SK-N-SH (cell line): Measurements from ENCODE around the gene TMEM164. TPM values are rescaled to one million over a fixed set of nuclear protein-coding genes. Genes with fewer than 3 reads are reported as not detected.

Experiments used
- CTCF ChIA-PET: fragments of 300-600, 350-600 bp; formaldehyde crosslinking; extraction: SDS; loops from one replicate; lab custom pipeline; 2021; lab: Yijun Ruan, JAX
- POLR2A ChIA-PET: fragments of 350-600 bp; sonication (Branson Sonifier 250); formaldehyde crosslinking; extraction: SDS; loops from one replicate; lab custom pipeline; 2020; ENCODE audit warnings: antibody characterized with exemption, inconsistent platforms; lab: Yijun Ruan, JAX
- DNase-seq: peaks from one replicate; pipeline ENCODE4 v3.0.0; 2012
- H2AFZ ChIP-seq: fragments of 200-600 bp; sonication (generic); 2 replicates; pipeline ENCODE4 v1.8.1; 2016; ENCODE audit warnings: antibody characterized with exemption, mild to moderate bottlenecking, low read depth
- H3F3A ChIP-seq: fragments of 200-600 bp; sonication (generic); replicated peaks from 2 replicates; pipeline ENCODE3; 2016; ENCODE audit warnings: antibody characterized with exemption, mild to moderate bottlenecking; ENCODE audit not compliant: insufficient read depth
- H3K27ac ChIP-seq, 2 experiments: fragments of 200-500 bp in 1 of 2; fragments of 200-600 bp in 1 of 2; sonication (Bioruptor generic) in 1 of 2; sonication (generic), shearing (Covaris generic) in 1 of 2; 2 replicates each; pipeline versions ENCODE4 v1.5.1 to v1.6.1; 2014 to 2016; ENCODE audit warnings: low read depth in 2 of 2, inconsistent platforms in 1 of 2, low read length in 1 of 2, mild to moderate bottlenecking in 1 of 2, mixed read lengths in 1 of 2
- H3K27me3 ChIP-seq: fragments of 200-600 bp; sonication (generic), shearing (Covaris generic); 2 replicates; pipeline ENCODE4 v1.6.1; 2016; ENCODE audit warnings: mixed run types; ENCODE audit not compliant: insufficient read depth
- H3K36me3 ChIP-seq, 2 experiments: fragments of 200-500 bp in 1 of 2; fragments of 200-600 bp in 1 of 2; sonication (Bioruptor generic) in 1 of 2; sonication (generic) in 1 of 2; replicated peaks in 1 of 2; 2 replicates each; pipeline versions ENCODE3 to v1.5.1; 2014 to 2016; ENCODE audit warnings: low read length in 1 of 2, mild to moderate bottlenecking in 1 of 2; ENCODE audit not compliant: insufficient read depth in 2 of 2, control insufficient read depth in 1 of 2
- H3K4me1 ChIP-seq, 2 experiments: fragments of 200-500 bp in 1 of 2; fragments of 200-600 bp in 1 of 2; sonication (Bioruptor generic) in 1 of 2; sonication (generic), shearing (Covaris generic) in 1 of 2; 2 replicates each; pipeline versions ENCODE4 v1.5.1 to v1.6.1; 2014 to 2016; ENCODE audit warnings: low read depth in 1 of 2, low read length in 1 of 2, mixed run types in 1 of 2; ENCODE audit not compliant: insufficient read depth in 2 of 2, control insufficient read depth in 1 of 2
- H3K4me2 ChIP-seq: fragments of 200-600 bp; sonication (generic), shearing (Covaris generic); 2 replicates; pipeline ENCODE4 v1.6.1; 2017; ENCODE audit warnings: mixed run types
- H3K4me3 ChIP-seq, 2 experiments: fragments of 200-500 bp in 1 of 2; fragments of 200-600 bp in 1 of 2; sonication (Bioruptor generic) in 1 of 2; sonication (generic), shearing (Covaris generic) in 1 of 2; 2 replicates each; pipeline versions ENCODE4 v1.5.1 to v1.8.1; 2014 to 2016; ENCODE audit warnings: low read depth in 2 of 2, inconsistent platforms in 1 of 2, low read length in 1 of 2, mild to moderate bottlenecking in 1 of 2, mixed read lengths in 1 of 2, moderate library complexity in 1 of 2
- H3K79me2 ChIP-seq: fragments of 200-600 bp; sonication (generic); 2 replicates; pipeline ENCODE4 v1.8.1; 2017; ENCODE audit warnings: mild to moderate bottlenecking; ENCODE audit not compliant: insufficient read depth
- H3K9ac ChIP-seq: fragments of 200-600 bp; sonication (generic); 2 replicates; pipeline ENCODE4 v1.6.1; 2017; ENCODE audit warnings: mixed run types
- H3K9me2 ChIP-seq: fragments of 200-600 bp; sonication (generic); 2 replicates; pipeline ENCODE4 v1.6.1; 2017; ENCODE audit warnings: mixed run types
- H3K9me3 ChIP-seq: fragments of 200-600 bp; sonication (generic); 2 replicates; pipeline ENCODE4 v1.6.1; 2017; ENCODE audit warnings: mixed run types, mild to moderate bottlenecking, moderate library complexity
- H4K20me1 ChIP-seq: fragments of 200-600 bp; sonication (generic); 2 replicates; pipeline ENCODE4 v1.6.1; 2017; ENCODE audit warnings: mild to moderate bottlenecking, mixed run types; ENCODE audit not compliant: insufficient read depth
- EZH2phosphoT487 ChIP-seq: fragments of 200-600 bp; sonication (generic); IDR thresholded peaks from 2 replicates; pipeline ENCODE4 v1.6.1; 2017; ENCODE audit warnings: low read depth, mixed run types, mild to moderate bottlenecking, antibody characterized with exemption, moderate library complexity, borderline replicate concordance
- FOSL2 ChIP-seq: IDR thresholded peaks from 2 replicates; pipeline ENCODE4 v1.4.0; 2012; ENCODE audit warnings: low read depth, mild to moderate bottlenecking, moderate library complexity, borderline replicate concordance
- FOXM1 ChIP-seq: IDR thresholded peaks from 2 replicates; pipeline ENCODE4 v1.4.0; 2012; ENCODE audit warnings: low read depth, mild to moderate bottlenecking
- GABPA ChIP-seq: IDR thresholded peaks from 2 replicates; pipeline ENCODE4 v1.4.0; 2012; ENCODE audit warnings: low read depth, mild to moderate bottlenecking
- JUND ChIP-seq: IDR thresholded peaks from 2 replicates; pipeline ENCODE4 v1.4.0; 2012
- MEF2A ChIP-seq: IDR thresholded peaks from 2 replicates; pipeline ENCODE4 v1.4.0; 2012; ENCODE audit warnings: low read depth, borderline replicate concordance
- NRF1 ChIP-seq: IDR thresholded peaks from 2 replicates; pipeline ENCODE4 v1.6.1; 2012; ENCODE audit warnings: low read depth, mild to moderate bottlenecking, low read length
- POLR2AphosphoS5 ChIP-seq: IDR thresholded peaks from 2 replicates; pipeline ENCODE4 v1.6.1; 2012; ENCODE audit warnings: low read depth, low read length
- RFX5 ChIP-seq: IDR thresholded peaks from 2 replicates; pipeline ENCODE4 v1.6.1; 2012; ENCODE audit warnings: mild to moderate bottlenecking, improper control_type of control experiment, low read length
- TCF12 ChIP-seq: IDR thresholded peaks from 2 replicates; pipeline ENCODE4 v1.4.0; 2012
- WGBS: methylation state at CpG from one replicate; pipeline ENCODE4 v1.1.6; 2017; ENCODE audit warnings: low lambda C conversion rate; 5-methylcytosine and 5-hydroxymethylcytosine counted together
- polyA plus RNA-seq, 3 experiments: library from polyadenylated mRNA; depleted of rRNA; stranded (reverse); fragments of >200 nt; gene quantifications; 2 replicates each; pipeline ENCODE4 v1.2.3, GENCODE V29; 2012
- small RNA-seq, 7 experiments: library from RNA; depleted of rRNA; stranded (forward); fragments of <200 nt; gene quantifications; one replicate each; pipeline ENCODE3, GENCODE V24; 2012
- TF ChIP-seq, protein P1 (sequence below): fragments of 150-350 bp; IDR thresholded peaks from 2 replicates; pipeline ENCODE4 v1.6.1; 2016; ENCODE audit warnings: mild to moderate bottlenecking, low read depth, low read length
- TF ChIP-seq, protein P2 (sequence below): IDR thresholded peaks from 2 replicates; pipeline ENCODE4; 2012
- TF ChIP-seq, protein P3 (sequence below): fragments of 150-350 bp; IDR thresholded peaks from 2 replicates; pipeline ENCODE4 v1.6.1; 2017; ENCODE audit warnings: antibody characterized with exemption, low read length, low read depth, borderline replicate concordance

The TMEM164 gene
- polyA plus RNA-seq, 1 of the 3 experiments (the other 2 are of a cell fraction): 11.9 TPM

DNA sequence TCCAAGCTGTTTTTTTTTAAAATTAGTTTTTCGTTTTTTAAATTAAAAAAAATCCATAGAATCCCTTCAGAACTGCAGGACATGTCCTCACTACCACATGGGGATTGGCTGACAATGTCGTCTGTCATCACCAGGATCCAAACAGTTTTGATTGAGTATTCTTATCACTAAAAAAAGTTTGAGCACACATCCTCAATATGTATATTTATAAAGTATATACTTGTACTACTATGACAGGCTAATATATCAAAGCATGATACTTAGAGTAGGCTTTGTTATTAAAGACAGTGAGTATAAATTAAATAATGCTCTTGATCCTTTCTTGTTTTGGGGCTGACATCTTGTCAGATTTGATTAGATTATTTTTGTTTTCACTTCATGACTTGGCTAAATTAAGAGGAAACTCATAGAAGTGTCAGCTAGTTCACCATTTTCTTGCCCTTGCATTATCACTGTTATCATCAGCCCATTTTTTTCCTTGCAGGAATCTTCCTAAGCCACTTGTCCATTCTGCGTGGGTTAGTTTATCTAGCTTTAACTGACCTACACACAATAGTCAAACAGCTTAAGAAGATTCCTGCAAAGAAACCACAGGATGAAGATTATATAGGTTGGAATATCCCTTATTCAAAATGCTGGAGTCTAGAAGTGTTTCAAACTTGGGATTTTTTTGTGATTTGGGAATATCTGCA lies 222.2 kb downstream of the TMEM164 start:
- WGBS: 38% methylated on average over 3 of the region's 3 CpGs
- no peak for DNase-seq
- ChIA-PET CTCF (interaction anchor here (1.9 kb wide), 1 partner anchor 79 kb away, joined by 4 read pairs; no protein-coding TSS in a partner anchor), POLR2A (no interaction called here)
- Histone ChIP-seq H3K36me3 (no peaks in the 10 kb centered on the region), H3K4me3 (no peak overlapping the region), H3F3A (peaks cover 9% of the 10 kb centered on the region), H3K9me2 (no peaks in the 10 kb centered on the region; the same call in 1 of the 2 replicates), H3K27ac (no peak overlapping the region), H3K79me2 (no peaks in the 10 kb centered on the region), H3K4me1 (peaks cover 6 to 13% of the 10 kb centered on the region in 2 experiments; a peak in 3 of 4 replicates), H3K9ac (no peak overlapping the region), H3K27me3 (no peaks in the 10 kb centered on the region), H4K20me1 (no peaks in the 10 kb centered on the region), H3K9me3 (no peaks in the 10 kb centered on the region), H3K4me2 (no peak overlapping the region), H2AFZ (no peak overlapping the region)
- TF ChIP-seq JUND (no peak), FOXM1 (no peak), MEF2A (no peak), TCF12 (no peak), RFX5 (no peak), GABPA (no peak), NRF1 (no peak)
- TF ChIP-seq, protein P1, sequence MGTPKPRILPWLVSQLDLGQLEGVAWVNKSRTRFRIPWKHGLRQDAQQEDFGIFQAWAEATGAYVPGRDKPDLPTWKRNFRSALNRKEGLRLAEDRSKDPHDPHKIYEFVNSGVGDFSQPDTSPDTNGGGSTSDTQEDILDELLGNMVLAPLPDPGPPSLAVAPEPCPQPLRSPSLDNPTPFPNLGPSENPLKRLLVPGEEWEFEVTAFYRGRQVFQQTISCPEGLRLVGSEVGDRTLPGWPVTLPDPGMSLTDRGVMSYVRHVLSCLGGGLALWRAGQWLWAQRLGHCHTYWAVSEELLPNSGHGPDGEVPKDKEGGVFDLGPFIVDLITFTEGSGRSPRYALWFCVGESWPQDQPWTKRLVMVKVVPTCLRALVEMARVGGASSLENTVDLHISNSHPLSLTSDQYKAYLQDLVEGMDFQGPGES: no peak
- TF ChIP-seq, protein P2, sequence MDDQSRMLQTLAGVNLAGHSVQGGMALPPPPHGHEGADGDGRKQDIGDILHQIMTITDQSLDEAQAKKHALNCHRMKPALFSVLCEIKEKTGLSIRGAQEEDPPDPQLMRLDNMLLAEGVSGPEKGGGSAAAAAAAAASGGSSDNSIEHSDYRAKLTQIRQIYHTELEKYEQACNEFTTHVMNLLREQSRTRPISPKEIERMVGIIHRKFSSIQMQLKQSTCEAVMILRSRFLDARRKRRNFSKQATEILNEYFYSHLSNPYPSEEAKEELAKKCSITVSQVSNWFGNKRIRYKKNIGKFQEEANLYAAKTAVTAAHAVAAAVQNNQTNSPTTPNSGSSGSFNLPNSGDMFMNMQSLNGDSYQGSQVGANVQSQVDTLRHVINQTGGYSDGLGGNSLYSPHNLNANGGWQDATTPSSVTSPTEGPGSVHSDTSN: no peak
- TF ChIP-seq, protein P3, sequence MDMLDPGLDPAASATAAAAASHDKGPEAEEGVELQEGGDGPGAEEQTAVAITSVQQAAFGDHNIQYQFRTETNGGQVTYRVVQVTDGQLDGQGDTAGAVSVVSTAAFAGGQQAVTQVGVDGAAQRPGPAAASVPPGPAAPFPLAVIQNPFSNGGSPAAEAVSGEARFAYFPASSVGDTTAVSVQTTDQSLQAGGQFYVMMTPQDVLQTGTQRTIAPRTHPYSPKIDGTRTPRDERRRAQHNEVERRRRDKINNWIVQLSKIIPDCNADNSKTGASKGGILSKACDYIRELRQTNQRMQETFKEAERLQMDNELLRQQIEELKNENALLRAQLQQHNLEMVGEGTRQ: no peak

DNA sequence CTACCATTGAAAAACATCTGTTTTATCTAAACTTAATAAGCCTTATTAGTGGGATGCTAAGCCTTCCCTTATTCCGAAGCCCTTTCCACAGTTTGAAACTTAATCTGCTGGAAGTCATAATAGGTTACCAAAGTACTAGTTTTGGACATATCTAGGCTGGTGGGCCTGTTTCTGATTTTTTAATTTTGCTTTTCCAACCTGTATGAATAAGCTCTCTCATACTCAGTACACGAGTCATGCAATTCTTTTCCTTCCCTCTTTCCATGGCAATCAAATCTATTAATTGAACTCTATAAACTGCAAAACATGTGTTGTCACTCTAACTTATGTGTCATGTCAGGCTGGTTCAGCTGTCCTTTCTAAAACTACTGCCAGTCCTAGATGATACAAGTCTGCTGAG lies 224.0 kb downstream of the TMEM164 start:
- Histone ChIP-seq H3F3A (peaks cover 3% of the 10 kb centered on the region), H3K79me2 (no peaks in the 10 kb centered on the region), H3K9me2 (no peaks in the 10 kb centered on the region; the same call in 1 of the 2 replicates), H3K4me3 (no peak overlapping the region), H3K9me3 (no peaks in the 10 kb centered on the region), H3K27me3 (no peaks in the 10 kb centered on the region), H4K20me1 (no peaks in the 10 kb centered on the region), H3K36me3 (no peaks in the 10 kb centered on the region), H3K27ac (peak overlapping the region in 1 of 2 experiments; percentile 22; a peak in 1 of 4 replicates), H3K9ac (no peak overlapping the region), H2AFZ (no peak overlapping the region), H3K4me2 (no peak overlapping the region), H3K4me1 (peaks cover 3 to 13% of the 10 kb centered on the region in 2 experiments; a peak in 2 of 4 replicates)
- POLR2A ChIA-PET: no interaction called here
- peak; percentile 8; the same call in 1 of the 2 replicates for TF ChIP-seq JUND
- TF ChIP-seq, protein P2: peak; percentile 23
- TF ChIP-seq EZH2phosphoT487: no peak
- no peak for TF ChIP-seq FOSL2
- TF ChIP-seq TCF12: peak; percentile 57
- TF ChIP-seq POLR2AphosphoS5: peak; percentile 32; the same call in 1 of the 2 replicates
- WGBS: 12% methylated on average over 2 of the region's 2 CpGs
- CTCF ChIA-PET: interaction anchor here (2.0 kb wide), 1 partner anchor 80 kb away, joined by 8 read pairs; no protein-coding TSS in a partner anchor
- DNase-seq: no peak

Small RNA genes within 50 kb of the gene (small RNA-seq; reads per million reads assigned to genes)
- gene MIR3978: 0 to 2.1 (median 0) reads per million in 7 experiments
- gene MIR652: 38.9 to 2,006 (median 1,284) reads per million in 7 experiments
- gene SNORD96B: 0 to 4.7 (median 0) reads per million in 7 experiments
